ENCODE measurements around the gene PCDHGB7. TPM values are rescaled to one million over a fixed set of nuclear protein-coding genes. Genes with fewer than 3 reads are reported as not detected.

PCDHGB7 gene
- total RNA-seq, 1 donor from 2014 or later: 43.5 TPM

Other genes with a start within 250 kb of the PCDHGB7 start
- gene PCDHB7, start 245.0 kb upstream of the PCDHGB7 start, total RNA-seq: 17.8 TPM
- 15.0 TPM for gene PCDHB8, start 239.9 kb upstream of the PCDHGB7 start, total RNA-seq
- gene PCDHB16, start 235.3 kb upstream of the PCDHGB7 start, total RNA-seq: 10.6 TPM
- gene PCDHB9, start 230.5 kb upstream of the PCDHGB7 start, total RNA-seq: 11.9 TPM
- gene PCDHB10, start 225.3 kb upstream of the PCDHGB7 start, total RNA-seq: 26.3 TPM
- 24.1 TPM for gene PCDHB11, start 218.1 kb upstream of the PCDHGB7 start, total RNA-seq
- 36.9 TPM for gene PCDHB12, start 209.0 kb upstream of the PCDHGB7 start, total RNA-seq
- gene PCDHB13, start 203.8 kb upstream of the PCDHGB7 start, total RNA-seq: 29.7 TPM
- 28.2 TPM for gene PCDHB14, start 194.3 kb upstream of the PCDHGB7 start, total RNA-seq
- 32.9 TPM for gene PCDHB15, start 172.3 kb upstream of the PCDHGB7 start, total RNA-seq
- 0.63 TPM for gene SLC25A2, start 113.6 kb upstream of the PCDHGB7 start, total RNA-seq
- 77.3 TPM for gene TAF7, start 96.9 kb upstream of the PCDHGB7 start, total RNA-seq
- gene PCDHGA1, start 87.2 kb upstream of the PCDHGB7 start, total RNA-seq: 9.1 TPM
- gene PCDHGA2, start 78.9 kb upstream of the PCDHGB7 start, total RNA-seq: 11.9 TPM
- 11.0 TPM for gene PCDHGA3, start 73.8 kb upstream of the PCDHGB7 start, total RNA-seq
- gene PCDHGB1, start 67.6 kb upstream of the PCDHGB7 start, total RNA-seq: 20.3 TPM
- gene PCDHGA4, start 62.7 kb upstream of the PCDHGB7 start, total RNA-seq: 21.6 TPM
- 21.9 TPM for gene PCDHGB2, start 57.7 kb upstream of the PCDHGB7 start, total RNA-seq
- 17.8 TPM for gene PCDHGA5, start 53.5 kb upstream of the PCDHGB7 start, total RNA-seq
- 31.0 TPM for gene PCDHGB3, start 47.4 kb upstream of the PCDHGB7 start, total RNA-seq
- gene PCDHGA6, start 43.8 kb upstream of the PCDHGB7 start, total RNA-seq: 29.1 TPM
- 23.8 TPM for gene PCDHGA7, start 34.9 kb upstream of the PCDHGB7 start, total RNA-seq
- gene PCDHGB4, start 30.0 kb upstream of the PCDHGB7 start, total RNA-seq: 35.4 TPM
- gene PCDHGA8, start 25.0 kb upstream of the PCDHGB7 start, total RNA-seq: 30.0 TPM
- 41.6 TPM for gene PCDHGB5, start 19.7 kb upstream of the PCDHGB7 start, total RNA-seq
- gene PCDHGA9, start 14.9 kb upstream of the PCDHGB7 start, total RNA-seq: 38.2 TPM
- gene PCDHGB6, start 9.7 kb upstream of the PCDHGB7 start, total RNA-seq: 35.4 TPM
- gene PCDHGA10, start 4.7 kb upstream of the PCDHGB7 start, total RNA-seq: 36.3 TPM
- 40.4 TPM for gene PCDHGA11, start 3.4 kb downstream of the PCDHGB7 start, total RNA-seq
- gene PCDHGA12, start 12.8 kb downstream of the PCDHGB7 start, total RNA-seq: 26.9 TPM
- gene PCDHGC3, start 58.3 kb downstream of the PCDHGB7 start, total RNA-seq: 62.3 TPM
- 91.7 TPM for gene PCDHGC4, start 67.4 kb downstream of the PCDHGB7 start, total RNA-seq
- gene PCDHGC5, start 71.4 kb downstream of the PCDHGB7 start, total RNA-seq: 20.0 TPM
- gene DIAPH1, start 201.3 kb downstream of the PCDHGB7 start, total RNA-seq: 39.8 TPM
- gene HDAC3, start 219.2 kb downstream of the PCDHGB7 start, total RNA-seq: 81.7 TPM
- gene RELL2, start 219.3 kb downstream of the PCDHGB7 start, total RNA-seq: 9.1 TPM
- gene FCHSD1, start 233.7 kb downstream of the PCDHGB7 start, total RNA-seq: 9.4 TPM